HG03342 (cell line): ENCODE results near the gene ADGRB3.
"Not testable (repeated sequence)": the region's sequence is repeated elsewhere in the genome, so short reads cannot be mapped to it uniquely, and the experiment has no call there.

ENCODE experiments used
- ATAC-seq: cut with Tn5 transposase; IDR thresholded peaks from one replicate; pipeline ENCODE4 v1.9.1; 2021; ENCODE audit warnings: mild to moderate bottlenecking, moderate library complexity; ENCODE audit not compliant: unreplicated experiment

Gene ADGRB3

GRCh38 chr6:68732423-68732822, 97.3 kb downstream of the ADGRB3 start:
- ATAC-seq, result no peak

- ATAC-seq, result no peak
Measured at GRCh38 chr6:68735866-68736265, 100.8 kb downstream of the ADGRB3 start.

GRCh38 chr6:68737061-68737460, 102.0 kb downstream of the ADGRB3 start:
- ATAC-seq, result no peak

- ATAC-seq, result no peak
Measured at GRCh38 chr6:68738039-68738438, 103.0 kb downstream of the ADGRB3 start.

GRCh38 chr6:68740828-68741500, 105.9 kb downstream of the ADGRB3 start:
- ATAC-seq, result no peak

GRCh38 chr6:68741501-68742386, 106.7 kb downstream of the ADGRB3 start:
- no peak for ATAC-seq

- ATAC-seq, result no peak
Measured at GRCh38 chr6:68743099-68743498, 108.0 kb downstream of the ADGRB3 start.

- not testable (repeated sequence) for ATAC-seq
Measured at GRCh38 chr6:68744376-68744775, 109.3 kb downstream of the ADGRB3 start.

GRCh38 chr6:68746376-68746775, 111.3 kb downstream of the ADGRB3 start:
- no peak for ATAC-seq

GRCh38 chr6:68747110-68747790, 112.2 kb downstream of the ADGRB3 start:
- no peak for ATAC-seq

- not testable (repeated sequence) for ATAC-seq
Measured at GRCh38 chr6:68747832-68748231, 112.8 kb downstream of the ADGRB3 start.

GRCh38 chr6:68754681-68755213, 119.7 kb downstream of the ADGRB3 start:
- no peak for ATAC-seq

- ATAC-seq, result no peak
Measured at GRCh38 chr6:68756454-68757375, 121.6 kb downstream of the ADGRB3 start.

- ATAC-seq, result no peak
Measured at GRCh38 chr6:68757821-68758220, 122.7 kb downstream of the ADGRB3 start.

GRCh38 chr6:68758559-68758958, 123.5 kb downstream of the ADGRB3 start:
- no peak for ATAC-seq

- ATAC-seq, result no peak
Measured at GRCh38 chr6:68760485-68760884, 125.4 kb downstream of the ADGRB3 start.

- ATAC-seq, result no peak
Measured at GRCh38 chr6:68760941-68761676, 126.0 kb downstream of the ADGRB3 start.

GRCh38 chr6:68761985-68762384, 126.9 kb downstream of the ADGRB3 start:
- no peak for ATAC-seq

GRCh38 chr6:68771426-68771825, 136.3 kb downstream of the ADGRB3 start:
- no peak for ATAC-seq

- no peak for ATAC-seq
Measured at GRCh38 chr6:68774843-68775242, 139.8 kb downstream of the ADGRB3 start.
